Placental epithelial cell (primary cell): ENCODE data around the gene KANTR. TPM values are rescaled to one million over a fixed set of nuclear protein-coding genes. Genes with fewer than 3 reads are reported as not detected.

Experiments
- small RNA-seq: library from RNA; depleted of rRNA; stranded (forward); fragments of <200 nt; gene quantifications from one replicate; pipeline ENCODE3, GENCODE V24; 2012
- total RNA-seq: library from RNA; depleted of rRNA; stranded (reverse); fragments of >200 nt; gene quantifications from 2 replicates; pipeline ENCODE4 v1.2.3, GENCODE V29; 2012

KANTR gene, protein sequence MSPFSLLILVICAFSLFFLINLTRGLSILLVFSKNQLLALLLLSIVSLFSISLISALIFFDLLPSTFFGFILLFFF
- 5.2 and 13.3 TPM in 2 replicates for total RNA-seq

DNA sequence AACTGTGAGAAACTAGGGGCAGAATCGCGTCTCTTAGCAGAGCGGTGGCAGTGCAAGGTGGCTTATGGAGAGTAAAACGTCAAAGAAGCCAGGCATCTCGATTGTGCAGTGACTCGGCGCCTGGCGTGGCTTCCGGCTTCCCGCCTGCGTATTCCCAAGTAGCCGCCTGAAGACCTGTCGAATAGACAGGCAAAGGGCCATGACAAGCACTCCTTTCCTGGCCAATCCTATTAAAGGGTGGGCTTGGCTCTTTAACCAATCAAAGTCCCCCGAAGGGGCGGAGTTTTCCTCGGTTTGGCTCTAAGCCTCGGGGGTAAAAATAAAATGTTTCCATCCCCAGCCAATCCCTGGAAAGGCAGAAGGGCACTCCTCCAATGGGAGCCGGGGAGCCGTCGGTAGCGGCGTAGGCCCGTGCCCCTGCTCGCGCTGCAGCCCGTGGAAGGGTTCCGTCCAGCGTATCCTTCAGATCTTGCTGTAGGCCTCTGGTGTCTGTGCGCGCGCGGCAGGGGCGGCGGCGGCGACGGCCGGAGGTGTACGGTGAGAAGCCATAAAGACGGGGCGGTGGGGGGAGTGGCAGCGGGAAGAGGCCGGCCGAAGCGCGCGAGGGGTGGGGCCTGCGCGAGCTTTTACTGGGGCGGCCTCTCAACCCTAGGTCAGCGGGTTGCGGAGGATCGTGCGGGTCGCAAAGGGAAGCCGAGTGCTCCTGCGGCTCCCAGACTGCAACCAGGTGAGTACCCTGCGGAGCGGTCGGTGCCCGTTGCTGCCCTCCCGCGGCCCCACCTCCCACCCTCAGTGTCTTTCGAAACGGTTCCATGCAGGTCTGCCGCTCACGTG, at the start of gene KANTR:
TSS of gene KANTR (plus strand) at position 395 of the 834 bp plus-strand sequence. CDS start 30,131 bp downstream, outside the sequence.

DNA sequence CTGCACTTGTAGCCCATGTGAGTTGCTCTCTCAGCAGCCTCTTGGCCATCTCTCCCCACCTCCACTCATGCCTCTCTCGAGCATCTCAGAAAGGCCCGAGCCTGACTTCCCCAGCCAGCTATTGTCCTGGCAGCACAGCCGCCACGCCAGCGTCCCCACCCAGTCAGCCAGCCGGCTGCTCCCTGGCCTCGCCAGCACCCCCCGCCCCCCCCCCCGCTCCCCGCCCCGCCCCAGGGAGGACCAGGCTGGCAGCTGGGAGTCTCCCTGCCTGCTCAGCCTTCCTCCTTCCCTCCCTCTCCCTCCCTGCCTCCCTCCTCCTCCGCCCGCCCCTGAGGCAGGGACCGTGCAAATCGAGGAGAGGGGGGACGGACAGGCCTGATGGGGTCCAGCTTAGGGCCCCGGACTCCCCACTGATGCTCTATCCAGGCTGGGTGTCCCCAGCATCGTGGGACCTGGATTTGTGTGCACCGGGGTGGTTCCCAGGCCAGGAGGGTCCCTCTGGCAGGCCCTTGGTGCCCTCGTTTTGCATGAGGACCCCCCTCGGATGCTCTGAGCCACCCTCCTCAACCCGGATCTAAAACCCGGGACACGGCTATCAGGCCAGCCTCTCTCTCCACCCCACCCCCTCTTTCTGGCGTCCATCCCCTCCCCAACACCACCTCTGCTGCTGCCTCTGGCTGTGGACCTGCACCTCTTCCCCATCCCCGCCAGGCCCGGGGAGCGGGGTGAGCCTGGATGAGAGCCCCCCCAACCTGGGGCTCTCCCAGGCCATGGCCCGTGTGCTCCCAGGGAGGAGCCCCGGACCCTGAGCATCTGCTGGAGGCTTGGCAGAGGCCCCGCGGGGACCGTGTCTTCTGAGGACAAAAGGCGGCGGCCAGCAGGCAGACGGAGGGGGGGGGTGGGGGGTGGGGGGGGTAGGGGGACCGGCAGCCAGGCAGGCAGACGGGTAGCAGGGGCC, 45.5 kb upstream of the KANTR start, which contains the start of gene GPR173:
TSS of gene GPR173 (plus strand) at position 621 of the 958 bp plus-strand sequence. CDS start 27,833 bp downstream, outside the sequence.

DNA sequence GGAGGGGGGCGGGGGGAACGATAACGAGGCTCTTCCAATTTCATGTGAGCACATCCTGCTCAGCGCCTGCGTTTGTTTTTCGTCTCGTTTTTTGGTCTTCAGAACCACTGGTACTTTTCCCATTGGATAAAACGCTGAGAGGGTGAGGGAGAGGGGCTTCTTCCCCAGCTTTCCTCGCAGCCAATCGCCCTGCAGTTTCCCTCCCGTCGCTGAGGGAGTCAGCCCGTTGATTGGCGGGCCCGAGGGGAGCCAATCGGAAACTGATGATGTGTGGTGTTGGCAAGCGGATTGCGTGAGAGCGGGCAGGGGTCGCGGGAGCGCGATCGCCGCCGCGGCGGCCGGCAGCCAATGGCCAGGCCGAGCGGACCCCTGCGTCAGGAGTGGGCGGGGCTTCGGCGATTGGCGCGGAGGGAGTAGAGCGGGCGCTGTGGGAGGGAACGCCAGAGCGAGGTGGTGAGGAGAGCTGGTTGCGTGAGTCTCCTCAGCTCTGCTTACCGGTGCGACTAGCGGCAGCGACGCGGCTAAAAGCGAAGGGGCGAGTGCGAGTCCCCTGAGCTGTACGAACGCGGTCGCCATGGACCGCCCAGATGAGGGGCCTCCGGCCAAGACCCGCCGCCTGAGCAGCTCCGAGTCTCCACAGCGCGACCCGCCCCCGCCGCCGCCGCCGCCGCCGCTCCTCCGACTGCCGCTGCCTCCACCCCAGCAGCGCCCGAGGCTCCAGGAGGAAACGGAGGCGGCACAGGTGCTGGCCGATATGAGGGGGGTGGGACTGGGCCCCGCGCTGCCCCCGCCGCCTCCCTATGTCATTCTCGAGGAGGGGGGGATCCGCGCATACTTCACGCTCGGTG, 11.8 kb upstream of the KANTR start, which contains the start of gene TSPYL2:
TSS of gene TSPYL2 (plus strand) at position 443 of the 848 bp plus-strand sequence. CDS start at position 575, 132 bp downstream.

Small RNAs within 50 kb of the gene (small RNA-seq; reads per million reads assigned to genes)
- gene AL139396.1 (not detected), gene AL591212.2 (not detected)

Other genes starting within 250 kb of the KANTR start
- 0.54 TPM in 1 of 2 replicates, not detected in the other for gene XAGE3, start 226.1 kb upstream of the KANTR start, total RNA-seq
- gene FAM156B, start 196.8 kb upstream of the KANTR start, total RNA-seq = 24.7 and 33.4 TPM in 2 replicates
- 23.6 and 30.6 TPM in 2 replicates for gene FAM156A, start 135.6 kb upstream of the KANTR start, total RNA-seq
- 1.6 and 6.7 TPM in 2 replicates for gene GPR173, start 45.4 kb upstream of the KANTR start, total RNA-seq
- gene TSPYL2, start 11.8 kb upstream of the KANTR start, total RNA-seq = 7.2 and 27.5 TPM in 2 replicates
- gene KDM5C, start 131.1 kb downstream of the KANTR start, total RNA-seq = 150 and 168 TPM in 2 replicates
- gene IQSEC2, start 187.4 kb downstream of the KANTR start, total RNA-seq = 7.9 and 9.7 TPM in 2 replicates